Activated effector memory CD4-positive, alpha-beta T cell treated with anti-CD3 and anti-CD28 coated beads, Interleukin-2, amount 50 U/mL, for 16 hours (primary cell): ENCODE data around the gene TAB2.

Source experiments
- DNase-seq: peaks from one replicate; pipeline ENCODE4 v3.0.0-alpha.2; 2020

TAB2 gene

GRCh38 chr6:149379977-149380376, 62.5 kb downstream of the TAB2 start:
- no peak for DNase-seq

- no peak for DNase-seq
Observed at GRCh38 chr6:149380523-149380922, 63.0 kb downstream of the TAB2 start.

GRCh38 chr6:149383371-149383770, 65.9 kb downstream of the TAB2 start:
- no peak for DNase-seq

- DNase-seq: no peak
Observed at GRCh38 chr6:149384464-149384863, 67.0 kb downstream of the TAB2 start.

GRCh38 chr6:149385998-149386646, 68.6 kb downstream of the TAB2 start:
- no peak for DNase-seq

DNA sequence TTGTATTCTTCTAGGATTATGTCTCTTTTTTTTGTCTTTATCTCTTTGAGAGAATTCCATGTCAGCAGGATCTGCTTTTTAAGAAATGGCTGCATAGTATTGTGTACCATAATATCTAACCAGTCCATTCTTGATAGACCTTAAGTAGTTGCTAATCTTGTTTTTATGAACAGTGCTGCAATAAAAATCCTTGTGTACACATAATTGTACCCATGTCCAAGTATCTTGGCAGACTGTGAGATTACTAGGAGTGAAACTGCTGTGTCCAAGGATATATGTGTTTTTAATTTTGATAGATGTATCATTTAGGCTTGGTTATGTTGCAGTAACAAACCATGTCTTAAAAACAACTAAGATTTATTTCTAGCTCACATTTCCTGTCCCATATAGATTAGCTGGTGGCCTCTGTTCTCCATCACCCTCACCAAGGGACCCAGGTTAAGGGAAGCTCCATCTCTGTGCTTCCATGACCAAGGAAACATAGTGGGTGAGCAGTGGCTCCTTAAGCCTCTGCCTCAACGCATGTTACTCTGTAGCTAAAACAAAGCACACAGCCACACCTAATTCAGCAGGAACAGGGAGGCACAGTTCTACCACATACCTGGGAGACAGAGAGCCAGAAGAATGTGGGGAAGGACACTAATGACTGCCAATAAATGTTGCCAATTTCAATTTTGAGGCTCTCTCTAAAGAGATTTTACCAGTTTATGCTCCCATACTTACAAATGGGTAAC, 70.4 kb downstream of the TAB2 start:
- no peak for DNase-seq

GRCh38 chr6:149389509-149390297, 72.2 kb downstream of the TAB2 start:
- DNase-seq: no peak

- no peak for DNase-seq
Observed at GRCh38 chr6:149392093-149392492, 74.6 kb downstream of the TAB2 start.

DNA sequence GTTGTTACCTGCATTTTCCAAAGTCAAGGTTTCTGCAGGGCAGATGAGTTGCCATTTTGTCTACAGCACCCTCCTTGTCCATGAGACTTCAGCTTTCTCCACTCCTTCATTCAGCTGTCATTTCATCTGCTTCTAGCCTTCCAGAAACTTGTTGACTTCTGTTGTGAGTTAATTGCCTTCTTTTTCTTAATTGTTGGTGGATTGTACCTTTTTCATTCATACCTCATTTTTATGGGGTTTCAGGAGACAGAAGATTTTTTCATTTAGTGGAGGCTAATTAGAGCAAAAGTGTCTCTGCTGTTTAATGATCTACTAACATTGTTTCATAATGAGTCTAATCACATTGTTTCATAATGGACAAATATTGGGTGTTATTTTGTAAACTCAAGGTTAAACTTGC, 75.0 kb downstream of the TAB2 start:
- DNase-seq: no peak

DNA sequence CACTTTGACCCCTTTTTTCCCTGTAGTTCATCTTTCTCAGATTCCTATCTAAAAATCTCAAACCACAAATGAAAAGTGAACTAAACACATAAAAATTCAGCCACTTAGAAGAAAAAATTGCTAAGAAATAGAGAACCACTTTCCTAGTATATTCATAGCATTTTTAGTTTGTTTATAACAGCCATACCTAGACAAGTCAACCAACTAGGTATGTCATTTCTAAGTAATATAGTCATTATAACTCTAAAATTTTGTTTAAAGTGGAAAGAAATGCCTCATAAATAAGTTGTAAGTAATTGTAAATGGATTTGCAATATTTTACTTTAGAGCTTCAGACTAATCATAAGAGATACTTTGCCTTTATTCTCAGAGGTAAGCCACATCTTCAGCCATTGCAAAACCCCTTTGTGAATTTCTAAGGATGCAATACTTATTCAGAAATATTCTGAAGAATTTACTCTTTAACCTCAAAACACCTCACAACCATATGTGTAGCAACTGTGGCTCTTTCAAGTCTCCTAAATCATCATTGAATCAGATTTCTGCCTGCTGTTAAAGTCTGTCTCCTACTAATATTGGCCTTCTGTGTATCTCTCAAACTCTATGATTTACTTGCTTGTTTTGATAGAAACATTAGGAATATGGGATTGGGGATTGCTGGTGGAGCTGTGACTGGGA, 75.6 kb downstream of the TAB2 start:
- DNase-seq: no peak

DNA sequence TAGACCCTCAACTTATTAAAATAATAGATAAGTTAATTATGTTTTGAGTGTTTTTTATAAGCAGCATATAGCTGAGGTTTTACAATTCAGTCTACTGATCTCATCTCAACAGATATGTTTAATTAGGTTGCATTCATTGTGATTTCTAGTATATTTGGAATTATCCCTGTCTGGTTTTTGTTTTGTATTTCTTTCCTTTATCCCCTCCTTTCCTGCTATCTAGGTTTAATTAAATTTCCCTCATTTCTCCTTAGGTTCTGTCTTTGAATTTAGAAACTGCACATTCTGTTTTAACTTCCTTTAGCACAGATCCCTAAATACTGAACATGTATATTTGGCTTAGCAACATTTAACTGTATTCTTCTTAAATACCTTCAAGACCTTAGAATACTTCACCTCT, 77.7 kb downstream of the TAB2 start:
- no peak for DNase-seq

GRCh38 chr6:149397384-149397783, 79.9 kb downstream of the TAB2 start:
- no peak for DNase-seq

DNA sequence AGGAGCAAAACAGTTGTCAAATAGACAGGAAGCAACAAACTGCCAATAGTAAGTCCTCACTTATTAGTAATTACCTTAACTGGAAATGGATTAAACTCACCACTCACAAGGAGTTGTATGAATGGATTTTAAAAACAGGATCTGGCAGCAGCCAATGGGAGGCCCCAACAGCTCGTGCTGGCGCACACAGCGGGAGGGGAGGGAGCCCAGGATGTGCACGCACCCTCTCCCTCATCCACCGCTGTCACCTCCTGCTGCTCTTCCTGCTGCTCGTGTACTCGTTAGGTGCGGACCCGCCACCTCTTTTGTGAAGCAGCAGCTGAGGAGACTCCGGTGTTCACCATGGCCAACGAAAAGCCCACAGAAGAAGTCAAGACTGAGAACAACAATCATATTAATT, 82.5 kb downstream of the TAB2 start, which contains the start of gene SUMO4:
SUMO4 (plus strand) TSS at position 213 of the 400 bp plus-strand sequence; CDS start at position 343, 130 bp downstream.
- DNase-seq: no peak

- DNase-seq: no peak
Observed at GRCh38 chr6:149403534-149403933, 86.0 kb downstream of the TAB2 start.

DNA sequence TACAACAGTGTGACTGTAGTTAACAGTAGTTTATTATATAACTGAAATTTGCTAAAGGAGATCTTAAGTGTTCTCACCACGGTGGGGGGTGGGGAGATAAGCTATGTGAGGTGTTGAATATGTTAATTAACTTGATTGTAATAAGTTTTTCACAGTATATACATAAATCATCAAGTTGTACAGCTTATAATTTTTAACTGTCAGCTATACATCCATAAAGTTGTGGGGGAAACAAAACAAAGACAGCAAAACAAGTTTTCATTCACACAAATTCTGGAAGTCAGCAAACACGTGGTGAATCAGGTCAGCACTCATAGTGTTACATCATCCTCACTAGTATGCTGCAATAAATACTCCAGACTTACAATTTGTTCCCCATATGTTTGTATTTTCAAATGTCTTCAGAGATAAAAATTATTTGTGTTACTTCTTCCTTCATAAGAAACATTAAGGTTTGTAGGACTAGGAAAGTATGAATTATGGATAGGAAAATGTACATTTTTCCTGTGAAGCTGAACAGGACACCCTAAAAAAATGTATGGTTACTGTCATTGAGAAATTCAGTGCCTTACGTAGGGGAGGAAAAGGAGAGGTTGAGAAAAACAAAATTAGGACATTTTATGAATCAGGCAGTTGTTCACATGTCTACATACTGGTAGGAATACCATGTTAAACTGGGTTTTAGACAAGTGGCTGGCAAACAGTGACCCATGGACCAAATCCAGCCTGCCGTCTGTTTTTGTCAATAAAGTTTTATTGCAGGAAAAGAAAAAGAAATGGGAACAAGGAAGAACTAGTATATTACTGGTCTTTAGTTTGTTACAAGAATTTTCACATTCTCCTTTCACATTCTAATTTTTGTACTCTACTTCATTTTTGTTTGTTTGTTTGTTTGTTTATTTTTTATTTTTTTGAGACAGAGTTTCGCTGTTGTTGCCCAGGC, 88.6 kb downstream of the TAB2 start:
- no peak for DNase-seq

DNA sequence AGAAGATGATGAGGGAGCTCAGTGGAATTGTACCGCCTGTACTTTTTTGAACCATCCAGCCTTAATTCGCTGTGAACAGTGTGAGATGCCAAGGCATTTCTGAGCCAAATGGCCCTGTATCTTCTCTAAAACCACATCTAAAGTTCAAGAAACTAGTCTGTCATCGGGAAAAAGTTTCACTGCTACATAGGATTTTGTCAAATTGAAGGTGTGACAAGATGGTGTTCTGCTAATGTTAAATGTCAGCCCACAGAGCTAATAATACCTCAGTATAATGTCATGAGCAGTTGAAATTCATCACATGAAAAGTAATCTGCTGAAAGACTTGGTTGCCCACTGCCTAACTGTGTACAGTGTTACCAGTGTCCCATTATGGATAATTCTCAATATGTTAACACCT, 92.1 kb downstream of the TAB2 start:
- DNase-seq: no peak

GRCh38 chr6:149410557-149410956, 93.0 kb downstream of the TAB2 start:
- no peak for DNase-seq

DNA sequence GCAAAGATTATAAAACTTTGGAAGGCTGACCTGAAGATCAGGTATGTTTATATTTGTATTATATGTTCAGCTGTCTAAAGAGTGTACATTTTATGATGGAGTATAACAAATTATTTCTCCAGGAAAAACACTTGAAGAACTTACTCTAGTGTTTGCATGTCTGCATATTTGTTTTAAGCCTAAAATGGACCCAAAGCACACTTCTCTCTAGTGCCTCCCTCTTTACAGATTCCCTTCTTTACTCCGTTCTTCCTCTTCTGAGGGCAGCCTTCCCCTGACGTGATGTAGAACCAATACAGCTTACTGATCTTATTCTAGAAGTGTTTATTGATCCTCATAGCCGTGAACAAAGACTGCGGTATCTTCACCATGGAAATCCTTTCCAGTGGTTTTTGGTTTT, 96.5 kb downstream of the TAB2 start:
- no peak for DNase-seq

DNA sequence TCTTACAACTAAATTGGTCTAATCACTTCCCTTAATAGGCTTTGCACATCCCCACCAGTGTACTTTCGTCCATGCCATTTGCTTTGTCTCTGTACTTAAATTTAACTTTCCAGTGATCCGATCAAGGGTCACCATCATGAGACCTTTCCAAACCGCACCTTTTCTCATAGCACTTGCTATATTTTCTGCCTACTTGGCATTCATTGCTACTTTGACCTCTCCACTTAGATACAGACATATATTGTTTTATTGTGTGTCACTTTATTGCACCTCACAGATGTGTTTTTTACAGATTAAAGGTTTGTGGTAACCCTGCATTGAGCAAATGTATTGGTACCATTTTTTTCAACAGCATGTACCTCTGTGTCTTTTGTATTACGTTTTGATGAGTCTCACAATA, 97.3 kb downstream of the TAB2 start:
- no peak for DNase-seq

DNA sequence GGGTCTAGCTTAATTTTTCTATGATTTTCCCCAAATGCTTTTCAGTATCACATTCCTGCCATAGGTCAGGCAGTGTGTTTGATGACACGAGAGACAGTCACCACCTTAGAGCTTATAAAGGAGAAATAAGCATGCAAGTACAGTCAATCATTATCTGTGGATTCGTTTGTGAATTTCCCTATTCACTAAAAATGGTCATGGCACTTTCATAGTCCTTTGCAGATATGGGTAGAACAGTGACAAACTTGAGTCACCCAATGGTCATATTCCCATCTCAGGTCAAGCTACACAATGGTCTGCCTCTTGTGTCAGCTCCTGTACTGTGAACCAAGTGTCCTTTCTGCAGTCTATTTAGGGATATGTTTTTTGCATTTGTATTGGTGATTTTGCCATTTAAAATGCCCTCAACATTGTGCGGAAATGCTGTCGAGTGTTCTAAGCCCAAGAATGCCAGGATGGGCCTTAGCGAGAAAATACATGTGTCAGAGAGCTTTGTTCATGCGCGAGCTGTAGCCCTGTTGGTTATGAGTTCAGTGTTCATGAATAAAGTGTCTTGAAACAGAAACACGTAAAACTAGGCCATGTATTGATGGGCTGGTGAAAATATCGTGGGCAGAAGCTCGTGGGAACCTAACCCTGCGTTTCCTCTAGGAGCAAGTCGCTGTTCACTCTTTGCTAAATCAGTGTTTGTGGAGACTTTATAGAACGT, 102.3 kb downstream of the TAB2 start:
- DNase-seq: no peak

- DNase-seq: no peak
Observed at GRCh38 chr6:149421132-149421531, 103.6 kb downstream of the TAB2 start.
